ENCODE data around the gene SLC15A4.
"Not testable (repeated sequence)": the region's sequence is repeated elsewhere in the genome, so short reads cannot be mapped to it uniquely, and the experiment has no call there.

SLC15A4 gene

DNA sequence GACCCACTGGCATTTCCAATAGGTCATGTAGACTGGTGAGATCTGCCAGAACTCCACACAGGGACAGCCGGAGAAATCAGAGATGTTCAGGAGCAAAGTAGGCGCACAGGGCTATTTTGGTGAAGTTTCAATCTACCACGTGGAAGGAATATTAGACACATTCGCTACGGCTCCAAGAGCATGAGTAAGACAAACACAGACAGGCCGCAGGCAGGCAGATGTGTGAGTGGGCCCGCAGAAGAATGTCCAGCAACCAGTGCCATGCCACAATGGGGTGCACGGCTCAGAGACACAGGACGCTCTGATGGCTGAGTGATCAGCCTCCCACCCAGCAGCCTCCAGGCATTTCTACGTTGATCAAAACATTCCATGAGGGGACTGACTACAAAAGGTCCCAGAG is 10.4 kb downstream of the SLC15A4 start:
- no peak for DNase-seq

DNA sequence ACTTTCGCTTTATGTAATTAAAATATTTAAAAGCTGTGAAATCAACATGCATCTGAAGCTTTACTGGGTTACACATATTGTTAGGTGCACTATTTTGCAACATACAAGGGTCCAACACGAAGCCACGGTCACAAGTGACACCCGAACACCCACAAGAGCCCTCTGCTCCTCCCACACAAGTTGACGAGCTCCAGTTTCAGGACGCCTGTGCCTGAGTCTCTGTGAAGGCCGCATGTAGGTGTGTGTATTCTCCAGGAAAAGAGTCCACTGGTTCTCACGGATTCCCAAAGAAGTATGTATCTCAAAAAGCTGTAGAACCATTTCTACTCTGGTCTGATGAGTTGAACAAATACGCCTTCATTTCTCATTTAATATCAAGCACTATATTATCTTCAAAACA is 12.0 kb downstream of the SLC15A4 start:
- DNase-seq, result no peak

GRCh38 chr12:128810182-128811127 is 13.3 kb downstream of the SLC15A4 start:
- DNase-seq, result no peak

DNA sequence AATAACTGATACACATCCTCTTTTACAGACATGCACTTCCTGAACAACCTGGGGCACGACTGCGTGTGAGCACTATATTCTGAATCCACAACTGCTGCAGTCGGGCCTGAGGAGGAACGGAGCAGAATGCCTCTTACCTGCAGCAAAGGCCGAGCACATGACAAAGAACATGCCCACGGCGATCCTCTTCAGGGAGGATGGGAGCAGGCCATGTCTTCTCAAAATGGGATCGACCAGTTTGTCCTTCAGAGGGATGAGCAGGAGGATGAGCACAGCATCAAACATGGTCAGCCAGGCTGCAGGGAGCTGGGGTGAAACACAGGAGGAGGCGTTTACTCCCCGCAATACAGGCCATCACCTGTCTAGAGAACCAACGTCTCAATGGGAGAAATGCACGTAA is 15.1 kb downstream of the SLC15A4 start:
- DNase-seq, result no peak

DNA sequence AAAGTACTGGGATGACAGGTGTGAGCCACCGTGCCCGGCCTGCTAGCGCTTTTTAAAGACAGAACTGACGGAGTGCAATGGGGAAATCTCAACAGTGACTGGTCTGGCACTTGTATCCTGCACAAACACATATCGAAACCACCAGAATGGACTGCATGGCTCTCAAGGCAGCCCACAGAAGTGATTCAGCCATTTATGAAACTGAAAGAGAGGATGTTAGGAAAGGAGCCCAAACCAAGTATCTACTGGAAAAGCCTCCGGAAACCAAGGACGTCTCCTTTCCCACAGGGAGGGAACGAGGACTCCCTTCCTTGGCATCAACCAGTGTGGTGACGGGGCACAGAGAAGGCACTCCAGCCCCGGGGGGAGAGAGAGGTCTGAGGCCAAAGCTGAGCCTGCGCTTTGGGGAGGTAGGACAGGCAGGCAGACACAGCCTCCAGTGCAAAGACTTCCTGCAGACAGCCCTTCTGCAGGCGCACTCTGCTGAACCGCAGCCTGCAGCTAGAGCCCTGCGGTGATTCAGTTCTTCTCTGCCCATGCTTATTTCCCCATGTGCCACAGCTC is 16.5 kb downstream of the SLC15A4 start:
- no peak for DNase-seq

- DNase-seq, result no peak
These were observed 17.2 kb downstream of the SLC15A4 start for GRCh38 chr12:128806573-128806972.

- not testable (repeated sequence) for DNase-seq
These were observed 18.4 kb downstream of the SLC15A4 start for GRCh38 chr12:128805406-128805805.

GRCh38 chr12:128804762-128805161 is 19.0 kb downstream of the SLC15A4 start:
- DNase-seq, result no peak

DNA sequence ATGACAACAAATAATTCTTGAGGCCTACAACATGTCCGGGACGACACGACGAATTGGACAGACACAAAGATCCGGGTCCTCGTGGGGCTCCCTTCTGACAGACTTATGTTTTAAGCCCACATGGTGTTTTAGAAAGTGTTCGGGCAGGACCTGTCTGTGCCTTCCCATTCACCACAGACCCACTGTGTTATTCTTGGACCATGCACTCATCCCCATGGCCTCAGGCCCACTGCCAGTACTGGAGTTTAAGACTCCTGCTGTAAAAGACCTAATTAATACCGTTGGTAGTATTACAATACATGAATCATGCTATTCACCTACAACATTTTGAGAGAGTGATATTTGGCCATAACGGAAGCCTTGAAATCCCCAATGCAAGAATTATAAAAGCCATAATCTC is 20.0 kb downstream of the SLC15A4 start:
- no peak for DNase-seq

DNA sequence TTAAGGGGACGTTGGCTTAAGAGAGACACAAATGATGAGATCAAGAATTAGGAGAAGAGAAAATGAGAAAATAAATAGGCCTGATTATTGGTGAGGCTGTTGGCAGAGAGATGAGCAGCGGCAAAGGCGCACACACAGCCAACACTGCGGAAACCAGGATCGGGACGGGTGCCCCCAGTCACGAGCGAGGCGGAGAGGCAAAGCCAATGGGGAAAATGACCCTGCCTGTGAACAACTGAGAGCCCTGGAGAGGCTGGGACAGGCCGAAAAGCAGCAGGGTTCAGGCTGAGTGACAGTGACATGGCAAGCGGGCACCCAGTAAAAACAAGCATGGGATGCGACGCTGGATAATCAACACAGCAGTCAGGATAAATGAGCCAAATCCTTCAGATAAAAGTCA is 21.0 kb downstream of the SLC15A4 start:
- no peak for DNase-seq

DNA sequence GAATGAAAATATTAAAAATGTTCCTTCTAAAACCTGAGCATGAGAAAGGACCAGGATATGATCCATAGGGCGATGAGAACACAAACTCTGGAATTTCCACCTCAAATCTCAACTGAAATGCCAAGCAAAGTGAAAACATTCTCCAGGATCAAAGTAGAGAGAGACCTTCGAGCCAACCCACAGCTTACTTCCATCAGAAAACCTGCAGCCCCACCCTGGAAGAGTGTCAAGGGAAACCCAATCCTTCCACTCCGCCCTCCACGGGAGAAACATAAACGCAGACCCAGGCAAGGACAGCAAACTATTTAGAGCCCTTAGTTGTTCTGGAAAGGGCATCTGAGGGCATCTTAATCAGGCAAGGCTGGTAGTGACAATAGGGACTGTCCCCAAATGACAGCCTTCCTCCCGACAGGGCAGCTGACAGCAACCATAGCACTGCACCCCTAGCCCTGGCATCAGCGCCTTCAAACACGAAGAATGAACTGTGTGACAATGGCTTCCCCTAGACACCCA is 21.8 kb downstream of the SLC15A4 start:
- no peak for DNase-seq

DNA sequence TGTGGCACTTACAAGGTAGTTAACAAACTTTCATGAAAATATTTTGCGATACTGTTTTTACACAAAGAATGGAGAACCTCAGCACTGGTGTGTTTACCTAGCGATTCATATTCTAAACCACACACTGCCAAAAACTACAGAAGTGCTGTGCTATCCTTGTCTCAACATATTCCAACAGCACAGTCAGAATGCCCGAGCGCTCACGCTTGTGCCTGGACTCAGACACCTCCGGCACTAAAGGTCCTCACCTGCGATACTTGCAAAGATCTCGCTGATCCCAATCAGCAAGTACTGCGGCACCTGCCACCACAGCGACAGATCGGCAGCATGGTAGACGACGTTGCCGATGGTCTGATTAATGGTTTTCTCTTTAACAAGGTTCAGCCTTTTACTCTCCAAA is 23.2 kb downstream of the SLC15A4 start:
- DNase-seq, result no peak

DNA sequence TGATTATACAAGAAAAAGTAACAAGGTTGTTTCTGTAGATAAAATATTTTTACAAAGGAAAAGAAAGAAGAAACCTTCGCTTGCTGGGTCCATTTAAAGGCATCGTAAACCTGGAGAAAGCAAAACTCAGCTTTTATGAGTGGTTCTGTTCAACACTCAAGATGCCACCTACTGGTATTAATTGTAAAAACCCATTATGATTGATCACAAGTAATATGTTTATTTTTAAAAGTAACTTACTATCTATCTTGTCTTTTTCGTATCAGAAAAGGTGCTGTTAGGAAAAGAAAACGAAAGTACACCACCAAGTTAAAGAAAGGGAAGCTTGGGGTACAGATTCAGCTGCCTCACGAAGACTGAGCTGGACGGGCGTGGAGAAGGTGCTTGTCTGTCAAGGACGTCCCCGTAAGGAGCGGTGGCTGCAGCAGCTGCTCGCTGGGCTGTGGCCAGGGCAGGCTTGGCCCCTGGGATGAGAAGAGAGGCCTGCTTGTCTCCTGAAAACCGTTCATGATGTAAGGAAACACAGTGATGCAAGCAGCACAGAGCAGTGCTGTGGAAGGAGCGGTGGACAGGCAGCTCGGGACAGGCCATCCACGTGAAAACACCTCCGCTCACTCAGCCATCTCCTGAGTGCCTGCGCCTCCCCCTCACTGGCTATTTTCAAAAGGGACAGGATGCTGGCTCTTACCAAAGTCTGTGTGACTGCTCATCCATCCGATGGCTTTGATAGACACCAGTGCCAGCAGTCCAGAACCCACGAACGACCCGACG is 25.0 kb downstream of the SLC15A4 start:
- no peak for DNase-seq

DNA sequence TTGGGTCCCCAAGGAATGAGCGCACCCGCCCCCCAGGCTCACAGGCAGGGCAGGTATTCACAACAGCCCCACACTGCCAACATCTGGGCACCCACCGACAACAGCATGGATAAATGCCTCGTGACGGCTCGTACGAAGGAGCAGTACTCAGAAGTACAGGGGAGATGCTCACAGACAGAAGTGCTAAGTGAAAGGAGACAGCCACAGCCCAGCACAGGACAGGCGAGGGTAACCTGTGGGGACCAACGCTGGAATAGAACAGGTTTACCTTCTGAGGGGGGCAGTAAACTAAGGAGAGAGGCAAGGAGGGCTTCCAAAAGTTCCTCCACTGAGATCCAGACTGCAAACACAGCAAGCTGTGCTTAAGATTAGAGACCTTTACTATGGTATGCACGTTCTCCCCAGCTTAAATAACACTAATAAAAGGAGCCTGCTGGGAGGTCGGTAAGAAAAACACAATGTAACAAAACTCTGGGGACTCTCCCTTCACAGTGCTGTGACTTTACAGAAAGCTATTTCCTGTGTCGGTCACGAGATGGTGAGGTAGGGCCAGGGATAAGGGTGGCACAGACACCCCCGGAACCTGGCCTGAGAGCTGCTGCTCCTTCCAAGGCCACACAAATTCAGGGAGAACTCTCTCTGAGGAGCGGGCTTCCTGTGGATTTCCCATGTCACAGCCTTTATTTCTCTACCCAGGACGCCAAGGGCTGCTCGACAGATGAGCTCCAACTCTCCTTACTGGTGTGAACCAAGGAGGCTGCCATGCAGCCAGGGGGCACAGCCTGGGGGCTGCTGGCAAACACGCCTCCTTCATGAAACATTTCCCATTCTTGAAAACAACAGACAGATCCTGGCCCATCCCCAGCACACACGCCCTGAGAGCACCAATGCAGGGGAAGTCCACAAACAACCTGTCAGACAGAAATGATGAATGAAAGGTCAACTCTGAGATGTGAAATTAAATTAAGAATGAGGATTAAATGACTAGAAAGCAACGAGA is 26.3 kb downstream of the SLC15A4 start:
- no peak for DNase-seq

GRCh38 chr12:128796439-128797118 is 27.2 kb downstream of the SLC15A4 start:
- DNase-seq, result no peak

DNA sequence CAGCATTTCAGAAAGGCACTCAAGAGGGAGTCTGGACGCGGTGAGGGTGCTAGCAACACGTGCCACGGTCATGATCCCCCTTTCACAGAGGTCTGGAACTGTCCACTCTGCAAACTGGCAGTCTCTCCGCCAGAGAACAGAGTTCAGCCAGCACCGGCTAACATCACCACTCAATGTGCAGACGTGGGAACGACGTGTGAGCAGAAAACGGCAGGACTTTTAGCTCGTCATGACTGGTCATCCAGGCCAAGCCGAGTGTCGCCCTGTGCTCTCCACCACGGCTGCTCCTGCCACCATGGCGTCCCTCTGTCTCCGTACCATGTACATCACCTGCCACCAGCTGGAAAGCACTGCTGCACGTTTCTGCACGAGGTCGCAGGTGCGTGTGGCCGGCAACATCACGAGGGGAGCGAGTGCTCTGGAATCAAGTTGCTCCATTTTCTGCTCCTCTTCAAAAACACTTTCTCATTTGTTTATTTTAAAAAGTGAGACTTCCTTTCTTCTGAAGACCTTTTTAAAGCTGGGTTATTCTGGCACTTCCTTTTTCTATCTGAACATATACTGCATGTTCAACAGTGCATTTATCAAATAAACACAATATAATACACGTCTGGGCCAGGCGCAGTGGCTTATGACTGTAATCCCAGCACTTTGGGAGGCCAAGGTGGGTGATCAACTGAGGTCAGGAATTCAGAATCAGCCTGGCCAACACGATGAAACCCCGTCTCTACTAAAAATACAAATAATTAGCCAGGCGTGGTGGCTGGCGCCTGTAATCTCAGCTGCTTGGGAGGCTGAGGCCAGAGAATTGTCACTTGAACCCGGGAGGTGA is 28.0 kb downstream of the SLC15A4 start:
- no peak for DNase-seq

- DNase-seq, result no peak
These were observed 28.9 kb downstream of the SLC15A4 start for GRCh38 chr12:128794661-128795529.

GRCh38 chr12:128793701-128794100 is 30.1 kb downstream of the SLC15A4 start:
- no peak for DNase-seq

GRCh38 chr12:128792881-128793280 is 30.9 kb downstream of the SLC15A4 start:
- DNase-seq, result no peak

GRCh38 chr12:128792398-128792797 is 31.4 kb downstream of the SLC15A4 start:
- no peak for DNase-seq

All from SHP77 (cell line).